HepG2 (cell line): ENCODE results near the gene PLEKHG2. TPM values are rescaled to one million over a fixed set of nuclear protein-coding genes. Genes with fewer than 3 reads are reported as not detected.

Experiments used
- ATAC-seq: fragments of 200-7000 bp; cut with Tn5 transposase; 3 replicates; pipeline ENCODE4 v1.9.1; 2020; ENCODE audit warnings: mild to moderate bottlenecking, moderate library complexity
- BruUV-seq: library from RNA; stranded (reverse); fragments of 400-500 nt; replicated peaks from 2 replicates; lab custom pipeline; 2021; lab: Mats Ljungman, UMichigan
- CTCF ChIA-PET: fragments of 300-600 bp; formaldehyde crosslinking; extraction: SDS; loops from one replicate; lab custom pipeline; 2021; ENCODE audit warnings: low total read pairs, inconsistent platforms, low intra/inter-chr PET ratio; lab: Yijun Ruan, JAX
- POLR2A ChIA-PET: fragments of 350-600 bp; sonication (Branson Sonifier 250); formaldehyde crosslinking; loops from one replicate; lab custom pipeline; 2020; ENCODE audit warnings: antibody characterized with exemption, inconsistent platforms; lab: Yijun Ruan, JAX
- DNase-seq: peaks from one replicate; pipeline ENCODE4 v3.0.0-alpha.2; 2015; ENCODE audit warnings: low spot score
- FAIRE-seq: peaks from 3 replicates; lab custom pipeline; 2011; peaks lifted over from hg19 to GRCh38; lab: Jason Lieb, UNC
- H2AFZ ChIP-seq: one replicate; pipeline ENCODE4 v1.6.1; 2011; ENCODE audit warnings: low read length, inconsistent platforms
- H3K27ac ChIP-seq: fragments of 300-600 bp; 3 replicates; pipeline ENCODE4 v1.8.0; 2011; ENCODE audit warnings: mixed run types, mild to moderate bottlenecking, mixed read lengths, low read length, inconsistent platforms; ENCODE audit not compliant: insufficient read depth; ENCODE audit errors: extremely low read length
- H3K27me3 ChIP-seq, 2 experiments: fragments of 200-600 bp in 1 of 2; 2 replicates in 1 of 2; 3 replicates in 1 of 2; pipeline versions ENCODE4 v1.6.0 to v1.8.0; 2011; ENCODE audit warnings: low read length in 2 of 2, mild to moderate bottlenecking in 2 of 2, moderate library complexity in 2 of 2, inconsistent platforms in 1 of 2; ENCODE audit not compliant: insufficient read depth in 2 of 2, control insufficient read depth in 1 of 2
- H3K36me3 ChIP-seq, 2 experiments: fragments of 200-600 bp in 1 of 2; replicated peaks in 1 of 2; 2 replicates in 1 of 2; 3 replicates in 1 of 2; pipeline versions ENCODE4 v1.5.1 to v1.8.0; 2011; ENCODE audit warnings: low read length in 2 of 2, inconsistent platforms in 1 of 2; ENCODE audit not compliant: insufficient read depth in 2 of 2, control insufficient read depth in 1 of 2
- H3K4me1 ChIP-seq: 2 replicates; pipeline ENCODE4 v1.5.1; 2012; ENCODE audit warnings: low read length, inconsistent platforms; ENCODE audit not compliant: insufficient read depth
- H3K4me2 ChIP-seq: 2 replicates; pipeline ENCODE4 v1.6.0; 2011; ENCODE audit warnings: low read depth, low read length, inconsistent platforms
- H3K4me3 ChIP-seq, 3 experiments: fragments of 200-600 bp in 1 of 3; sonication (generic), shearing (Covaris generic) in 1 of 3; replicated peaks in 1 of 3; 2 replicates each; pipeline ENCODE4 v1.5.1; 2011 to 2016; ENCODE audit warnings: low read length in 3 of 3, inconsistent platforms in 2 of 3, low read depth in 2 of 3, mild to moderate bottlenecking in 2 of 3, control low read depth in 1 of 3, mixed read lengths in 1 of 3; ENCODE audit not compliant: insufficient read depth in 1 of 3
- H3K79me2 ChIP-seq: one replicate; pipeline ENCODE4 v1.6.1; 2011; ENCODE audit warnings: low read length, inconsistent platforms; ENCODE audit not compliant: insufficient read depth
- H3K9ac ChIP-seq: 2 replicates; pipeline ENCODE4 v1.6.0; 2011; ENCODE audit warnings: mild to moderate bottlenecking, low read depth, low read length, inconsistent platforms; ENCODE audit not compliant: insufficient read depth
- H3K9me3 ChIP-seq: 2 replicates; pipeline ENCODE4 v1.5.1; 2012; ENCODE audit warnings: mild to moderate bottlenecking, low read length
- H4K20me1 ChIP-seq: 2 replicates; pipeline ENCODE4 v1.6.0; 2011; ENCODE audit warnings: inconsistent platforms, mild to moderate bottlenecking, low read length, moderate library complexity; ENCODE audit not compliant: insufficient read depth
- ARID3A ChIP-seq: IDR thresholded peaks from 2 replicates; pipeline ENCODE4 v1.6.1; 2012; ENCODE audit warnings: low read depth, low read length, improper control_type of control experiment
- EED ChIP-seq: sonication (generic); formaldehyde crosslinking; IDR thresholded peaks from 2 replicates; pipeline ENCODE4 v1.5.0; 2020; ENCODE audit warnings: mild to moderate bottlenecking, missing genetic modification reagents
- GATAD2A ChIP-seq: IDR thresholded peaks from 2 replicates; pipeline ENCODE4 v1.6.1; 2016
- HHEX ChIP-seq: IDR thresholded peaks from 2 replicates; pipeline ENCODE4 v1.6.1; 2016; ENCODE audit warnings: control low read depth
- MAFK ChIP-seq, 2 experiments: IDR thresholded peaks in 1 of 2; conservative IDR thresholded peaks in 1 of 2; 2 replicates each; pipeline ENCODE4 v1.6.1; 2011; ENCODE audit warnings: improper control_type of control experiment in 2 of 2, low read length in 2 of 2
- NFRKB ChIP-seq: fragments of 450-650 bp; IDR thresholded peaks from 2 replicates; pipeline ENCODE4 v1.6.1; 2017
- REPIN1 ChIP-seq: sonication (generic); formaldehyde crosslinking; IDR thresholded peaks from 2 replicates; pipeline ENCODE4 v1.8.0; 2022; ENCODE audit warnings: missing genetic modification reagents, low read depth, mild to moderate bottlenecking, borderline replicate concordance
- TRAFD1 ChIP-seq: sonication (generic); formaldehyde crosslinking; IDR thresholded peaks from 2 replicates; pipeline ENCODE4 v1.5.1; 2020; ENCODE audit warnings: missing genetic modification reagents, mild to moderate bottlenecking, borderline replicate concordance
- ZFP91 ChIP-seq: sonication (generic); formaldehyde crosslinking; IDR thresholded peaks from 2 replicates; pipeline ENCODE4 v1.9.0; 2022; ENCODE audit warnings: missing genetic modification reagents, mild to moderate bottlenecking, borderline replicate concordance
- ZNF234 ChIP-seq: sonication (generic); formaldehyde crosslinking; conservative IDR thresholded peaks from 2 replicates; pipeline ENCODE4 v1.5.1; 2020; ENCODE audit warnings: mild to moderate bottlenecking, missing genetic modification reagents
- ZNF468 ChIP-seq: sonication (generic); formaldehyde crosslinking; IDR thresholded peaks from 2 replicates; pipeline ENCODE4 v1.8.0; 2022; ENCODE audit warnings: mild to moderate bottlenecking, moderate library complexity, missing genetic modification reagents
- ZNF543 ChIP-seq: sonication (generic); formaldehyde crosslinking; IDR thresholded peaks from 2 replicates; pipeline ENCODE4 v1.4.0; 2020; ENCODE audit warnings: mild to moderate bottlenecking, missing genetic modification reagents
- ZNF572 ChIP-seq: sonication (generic); formaldehyde crosslinking; IDR thresholded peaks from 2 replicates; pipeline ENCODE4 v1.5.1; 2020; ENCODE audit warnings: mild to moderate bottlenecking, missing genetic modification reagents
- ZNF615 ChIP-seq: sonication (generic); formaldehyde crosslinking; IDR thresholded peaks from 2 replicates; pipeline ENCODE4 v1.5.0; 2020; ENCODE audit warnings: mild to moderate bottlenecking, missing genetic modification reagents, borderline replicate concordance
- ZNF629 ChIP-seq: sonication (generic); formaldehyde crosslinking; conservative IDR thresholded peaks from 2 replicates; pipeline ENCODE4 v1.5.0; 2020; ENCODE audit warnings: missing genetic modification reagents
- ZNF780A ChIP-seq: sonication (generic); formaldehyde crosslinking; IDR thresholded peaks from 2 replicates; pipeline ENCODE4 v1.8.0; 2022; ENCODE audit warnings: mild to moderate bottlenecking, missing genetic modification reagents, moderate library complexity
- ZNF790 ChIP-seq: sonication (generic); formaldehyde crosslinking; IDR thresholded peaks from 2 replicates; pipeline ENCODE4 v1.8.0; 2022; ENCODE audit warnings: missing genetic modification reagents, mild to moderate bottlenecking, borderline replicate concordance
- ZNF816 ChIP-seq: sonication (generic); formaldehyde crosslinking; IDR thresholded peaks from 2 replicates; pipeline ENCODE4 v1.8.0; 2022; ENCODE audit warnings: missing genetic modification reagents, mild to moderate bottlenecking, borderline replicate concordance
- WGBS: methylation state at CpG from one replicate; pipeline ENCODE4 v1.1.6; 2017; ENCODE audit warnings: low lambda C conversion rate; 5-methylcytosine and 5-hydroxymethylcytosine counted together
- in situ Hi-C: cut with HindIII; loops from 2 replicates; pipeline ENCODE4 v1.10.0; 2017; ENCODE audit warnings: low pct_unique_long_range_greater_than_20kb; ENCODE audit not compliant: extremely low pct_ligation_motif_present
- intact Hi-C: fragments of 100-400 bp; cut with micrococcal nuclease; formaldehyde crosslinking; loops from one replicate; pipeline ENCODE4 v1.10.0; 2022; ENCODE audit not compliant: unreplicated experiment
- polyA plus RNA-seq, 8 experiments: library from polyadenylated mRNA; depleted of rRNA in 3 of 8; stranded (reverse) in 7 of 8; unstranded in 1 of 8; fragments of >200 nt; fragmentation: Illumina TruSeq in 4 of 8; extraction: Trizol in 4 of 8; gene quantifications; 2 replicates each; pipeline versions ENCODE4 v1.2.1 to v1.2.3, GENCODE V29; 2011 to 2016; ENCODE audit warnings: low read depth in 4 of 8, missing spikeins in 1 of 8, mixed read lengths in 1 of 8; ENCODE audit not compliant: insufficient read depth in 1 of 8
- total RNA-seq, 5 experiments: library from RNA; depleted of rRNA; stranded (reverse); fragments of >200 nt; fragmentation: Illumina TruSeq; extraction: Trizol; gene quantifications; 2 replicates each; pipeline ENCODE4 v1.2.3, GENCODE V29; 2016; ENCODE audit warnings: low read depth in 1 of 5

Gene PLEKHG2
- total and polyA plus RNA-seq, 2 of the 13 experiments (the other 11 are each of a cell fraction or from before 2014, with no cell fraction given), result 3.6 to 6.8 TPM

- TF ChIP-seq ZNF615 (no peak), ARID3A (no peak), ZNF234 (CRISPR knock-in tag) (no peak), ZNF572 (CRISPR knock-in tag) (no peak), ZNF468 (CRISPR knock-in tag) (no peak), EED (no peak), MAFK (conservative IDR thresholded peaks at IDR 0.05 in 1 of 2, IDR thresholded peaks at IDR 0.05 in 1 of 2; ENCODE audit: low read length in 2 of 2) (peak in 1 of 2 experiments; percentile 41; a peak in 1 of 4 replicates), ZNF780A (CRISPR knock-in tag) (no peak), REPIN1 (CRISPR knock-in tag) (no peak)
Measured at GRCh38 chr19:39401070-39401548, 11.4 kb upstream of the PLEKHG2 start (continued).

GRCh38 chr19:39401549-39402345 lies 10.7 kb upstream of the PLEKHG2 start:
- 7% methylated on average over 8 of the region's 25 CpGs for WGBS
- no peak overlapping the region for H2AFZ ChIP-seq
- TF ChIP-seq TRAFD1, result no peak
- no peak for TF ChIP-seq NFRKB
- TF ChIP-seq HHEX (CRISPR knock-in tag), result no peak
- TF ChIP-seq ZNF543 (CRISPR knock-in tag), result peak; percentile 87; the same call in 1 of the 2 replicates
- peak; percentile 64; the same call in 1 of the 2 replicates for TF ChIP-seq ZNF790 (CRISPR knock-in tag)
- peak; percentile 46 for TF ChIP-seq ZNF629 (CRISPR knock-in tag)
- peak; percentile 88 for TF ChIP-seq GATAD2A
- peak; percentile 93 for TF ChIP-seq ZFP91 (CRISPR knock-in tag)
- peak; percentile 71; the same call in 1 of the 2 replicates for TF ChIP-seq ZNF816 (CRISPR knock-in tag)

More at GRCh38 chr19:39401549-39402345, 10.7 kb upstream of the PLEKHG2 start:
- no peaks in the 10 kb centered on the region for H3K9me3 ChIP-seq
- peak overlapping the region; percentile 77 for H3K9ac ChIP-seq
- H3K36me3 ChIP-seq, result no peaks in the 10 kb centered on the region
- BruUV-seq, result no TSS peak
- peaks cover 76% of the 10 kb centered on the region for H3K4me1 ChIP-seq
- peak overlapping the region; percentile 98 for H3K27ac ChIP-seq
- CTCF ChIA-PET, result interaction anchor here (0.7 kb wide), 1 partner anchor 11 kb away, joined by 3 read pairs; the partner anchor contains the start of gene PLEKHG2
- peak overlapping the region in 1 of 3 experiments; percentile 49; a peak in 2 of 6 replicates for H3K4me3 ChIP-seq
- intact Hi-C loops (loop anchor here (1.0 to 5.0 kb wide), 2 partner anchors 10 to 1041 kb away; partner anchors contain the start of gene SERTAD3), in situ Hi-C loops (no loop called here)
- H3K79me2 ChIP-seq, result peaks cover under 1% of the 10 kb centered on the region
- peak; percentile 93 for FAIRE-seq
- no peaks in the 10 kb centered on the region for H4K20me1 ChIP-seq
- H3K27me3 ChIP-seq, result no peaks in the 10 kb centered on the region; a peak in 1 of 5 replicates
- ATAC-seq, result peak; percentile 79
- peak; percentile 96 for DNase-seq
- H3K4me2 ChIP-seq, result peak overlapping the region; percentile 67
- POLR2A ChIA-PET, result interaction anchor here (0.9 to 2.7 kb wide), 13 partner anchors 10 to 256 kb away, joined by 3 to 64 read pairs (median 8); partner anchors contain the start of genes MED29, PAF1, PLEKHG2 and RPS16
